ENCODE measurements around the gene UBXN10.

DNA sequence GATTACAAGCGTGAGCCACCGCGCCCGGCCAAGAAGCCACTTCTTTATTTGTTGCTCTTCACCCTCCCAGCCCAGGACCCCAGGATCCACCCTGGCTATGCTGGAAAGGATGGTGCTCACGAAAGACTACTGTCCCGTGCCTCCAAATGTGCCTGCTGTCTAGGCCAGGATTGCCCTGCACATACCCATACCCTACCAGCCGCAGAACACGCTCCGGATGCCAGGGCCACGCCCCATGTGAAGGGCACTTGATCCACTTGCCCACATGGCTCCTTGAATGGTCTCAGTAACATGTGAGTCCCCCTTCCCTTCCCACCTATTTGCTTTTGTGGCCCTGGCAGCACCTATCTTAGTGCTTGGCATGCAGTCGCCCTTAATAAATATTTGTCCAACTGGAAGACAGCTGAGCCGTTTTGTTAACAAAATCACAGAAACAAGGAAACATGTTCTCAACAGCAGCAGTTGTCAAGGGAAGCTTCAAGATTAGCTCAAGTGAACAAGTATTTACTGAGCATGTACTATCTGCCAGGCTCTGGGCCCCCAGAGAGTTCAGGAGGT lies 13.8 kb upstream of the UBXN10 start:
- no peak for TF ChIP-seq POLR2A (IDR thresholded peaks at IDR 0.05; ENCODE audit: low read length)
- TF ChIP-seq GATA1 (IDR thresholded peaks at IDR 0.05; ENCODE audit: low read depth, low read length): no peak

Data from erythroblast (primary cell).